COR-L47 (cell line): ENCODE results near the gene MAL.

Source experiments
- DNase-seq: peaks from one replicate; lab custom pipeline; 2025; lab: John Stamatoyannopoulos, UW

The MAL gene

GRCh38 chr2:95048825-95049682, 23.5 kb downstream of the MAL start:
- no peak for DNase-seq

GRCh38 chr2:95049683-95049955, 24.1 kb downstream of the MAL start:
- no peak for DNase-seq

GRCh38 chr2:95049961-95050360, 24.5 kb downstream of the MAL start:
- no peak for DNase-seq

GRCh38 chr2:95050385-95051300, 25.1 kb downstream of the MAL start:
- DNase-seq, result no peak

GRCh38 chr2:95051626-95052025, 26.1 kb downstream of the MAL start:
- no peak for DNase-seq

- DNase-seq, result no peak
These were observed 26.8 kb downstream of the MAL start for GRCh38 chr2:95052307-95052706.

GRCh38 chr2:95052804-95053479, 27.4 kb downstream of the MAL start:
- no peak for DNase-seq

GRCh38 chr2:95053543-95053942, 28.0 kb downstream of the MAL start:
- DNase-seq, result no peak

- no peak for DNase-seq
These were observed 28.5 kb downstream of the MAL start for GRCh38 chr2:95054016-95054415.

- no peak for DNase-seq
These were observed 29.8 kb downstream of the MAL start for GRCh38 chr2:95055262-95055661.

- DNase-seq, result no peak
These were observed 30.5 kb downstream of the MAL start for GRCh38 chr2:95056044-95056443.

GRCh38 chr2:95056461-95057459, 31.3 kb downstream of the MAL start:
- DNase-seq, result no peak

GRCh38 chr2:95057535-95058370, 32.2 kb downstream of the MAL start:
- no peak for DNase-seq

- DNase-seq, result no peak
These were observed 33.0 kb downstream of the MAL start for GRCh38 chr2:95058466-95058988.

GRCh38 chr2:95058989-95059641, 33.6 kb downstream of the MAL start:
- no peak for DNase-seq

- no peak for DNase-seq
These were observed 34.3 kb downstream of the MAL start for GRCh38 chr2:95059656-95060370.

- no peak for DNase-seq
These were observed 35.1 kb downstream of the MAL start for GRCh38 chr2:95060446-95061118.

GRCh38 chr2:95061119-95061512, 35.6 kb downstream of the MAL start:
- no peak for DNase-seq
